C4-2B (cell line): ENCODE results near the gene FOXL3.

Experiments used
- ZFX ChIP-seq: fragments of 450-650 bp; IDR thresholded peaks from 2 replicates; pipeline ENCODE4 v1.6.1; 2017
- TF ChIP-seq, protein P1 (sequence below): fragments of 450-650 bp; conservative IDR thresholded peaks from 2 replicates; pipeline ENCODE4 v1.5.1; 2017; ENCODE audit warnings: mild to moderate bottlenecking

DNA sequence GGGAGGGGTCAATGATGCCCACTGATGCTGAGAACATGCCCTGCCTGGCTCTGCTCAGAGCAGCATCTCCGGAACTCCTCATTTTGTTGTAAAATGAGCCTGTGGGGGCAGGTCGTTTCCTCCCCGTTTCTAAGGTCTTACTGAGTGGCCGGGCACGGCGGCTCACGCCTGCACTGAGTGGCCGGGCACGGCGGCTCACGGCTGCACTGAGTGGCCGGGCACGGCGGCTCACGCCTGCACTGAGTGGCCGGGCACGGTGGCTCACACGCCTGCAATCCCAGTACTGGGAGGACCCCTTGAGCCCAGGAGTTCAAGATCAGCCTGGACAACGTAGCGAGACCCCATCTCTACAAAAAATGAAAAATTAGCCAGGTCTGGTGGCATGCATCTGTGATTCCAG is 39.0 kb upstream of the FOXL3 start:
- TF ChIP-seq, protein P1, sequence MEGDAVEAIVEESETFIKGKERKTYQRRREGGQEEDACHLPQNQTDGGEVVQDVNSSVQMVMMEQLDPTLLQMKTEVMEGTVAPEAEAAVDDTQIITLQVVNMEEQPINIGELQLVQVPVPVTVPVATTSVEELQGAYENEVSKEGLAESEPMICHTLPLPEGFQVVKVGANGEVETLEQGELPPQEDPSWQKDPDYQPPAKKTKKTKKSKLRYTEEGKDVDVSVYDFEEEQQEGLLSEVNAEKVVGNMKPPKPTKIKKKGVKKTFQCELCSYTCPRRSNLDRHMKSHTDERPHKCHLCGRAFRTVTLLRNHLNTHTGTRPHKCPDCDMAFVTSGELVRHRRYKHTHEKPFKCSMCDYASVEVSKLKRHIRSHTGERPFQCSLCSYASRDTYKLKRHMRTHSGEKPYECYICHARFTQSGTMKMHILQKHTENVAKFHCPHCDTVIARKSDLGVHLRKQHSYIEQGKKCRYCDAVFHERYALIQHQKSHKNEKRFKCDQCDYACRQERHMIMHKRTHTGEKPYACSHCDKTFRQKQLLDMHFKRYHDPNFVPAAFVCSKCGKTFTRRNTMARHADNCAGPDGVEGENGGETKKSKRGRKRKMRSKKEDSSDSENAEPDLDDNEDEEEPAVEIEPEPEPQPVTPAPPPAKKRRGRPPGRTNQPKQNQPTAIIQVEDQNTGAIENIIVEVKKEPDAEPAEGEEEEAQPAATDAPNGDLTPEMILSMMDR = no peak
- TF ChIP-seq ZFX = no peak
